Measurements from ENCODE around the gene ARMC3.

The ARMC3 gene

GRCh38 chr10:22992621-22993020 is 64.8 kb downstream of the ARMC3 start:
- no peak for DNase-seq (ENCODE audit: low read depth in 2 of 2)

GRCh38 chr10:22993314-22993713 is 65.5 kb downstream of the ARMC3 start:
- DNase-seq (ENCODE audit: low read depth in 2 of 2), result no peak

- no peak for DNase-seq (ENCODE audit: low read depth in 2 of 2)
These were observed 69.2 kb downstream of the ARMC3 start for GRCh38 chr10:22997096-22997495.

GRCh38 chr10:22998091-22998490 is 70.2 kb downstream of the ARMC3 start:
- DNase-seq (ENCODE audit: low read depth in 2 of 2), result no peak

GRCh38 chr10:22999942-23000341 is 72.1 kb downstream of the ARMC3 start:
- no peak for DNase-seq (ENCODE audit: low read depth in 2 of 2)

- DNase-seq (ENCODE audit: low read depth in 2 of 2), result no peak
These were observed 74.2 kb downstream of the ARMC3 start for GRCh38 chr10:23001901-23002516.

- no peak for DNase-seq (ENCODE audit: low read depth in 2 of 2)
These were observed 77.3 kb downstream of the ARMC3 start for GRCh38 chr10:23005150-23005549.

- no peak for DNase-seq (ENCODE audit: low read depth in 2 of 2)
These were observed 85.9 kb downstream of the ARMC3 start for GRCh38 chr10:23013581-23014335.

GRCh38 chr10:23015021-23015707 is 87.3 kb downstream of the ARMC3 start:
- no peak for DNase-seq (ENCODE audit: low read depth in 2 of 2)

GRCh38 chr10:23016636-23017035 is 88.8 kb downstream of the ARMC3 start:
- DNase-seq (ENCODE audit: low read depth in 2 of 2), result no peak

- DNase-seq (ENCODE audit: low read depth in 2 of 2), result no peak
These were observed 91.8 kb downstream of the ARMC3 start for GRCh38 chr10:23019633-23020032.

GRCh38 chr10:23021430-23021829 is 93.6 kb downstream of the ARMC3 start:
- DNase-seq (ENCODE audit: low read depth in 2 of 2), result no peak

GRCh38 chr10:23024002-23024401 is 96.1 kb downstream of the ARMC3 start:
- no peak for DNase-seq (ENCODE audit: low read depth in 2 of 2)

- no peak for DNase-seq (ENCODE audit: low read depth in 2 of 2)
These were observed 103.5 kb downstream of the ARMC3 start for GRCh38 chr10:23031318-23031717.

GRCh38 chr10:23034790-23035189 is 106.9 kb downstream of the ARMC3 start:
- no peak for DNase-seq (ENCODE audit: low read depth in 2 of 2)

- no peak for DNase-seq (ENCODE audit: low read depth in 2 of 2)
These were observed 107.7 kb downstream of the ARMC3 start for GRCh38 chr10:23035569-23035968.

- no peak for DNase-seq (ENCODE audit: low read depth in 2 of 2)
These were observed 109.3 kb downstream of the ARMC3 start for GRCh38 chr10:23037152-23037551.

- DNase-seq (ENCODE audit: low read depth in 2 of 2), result no peak
These were observed 109.7 kb downstream of the ARMC3 start for GRCh38 chr10:23037561-23037960.

- no peak for DNase-seq (ENCODE audit: low read depth in 2 of 2)
These were observed 110.3 kb downstream of the ARMC3 start for GRCh38 chr10:23038172-23038571.

GRCh38 chr10:23040002-23040401 is 112.1 kb downstream of the ARMC3 start:
- DNase-seq (ENCODE audit: low read depth in 2 of 2), result no peak

GRCh38 chr10:23046027-23046426 is 118.2 kb downstream of the ARMC3 start:
- DNase-seq (ENCODE audit: low read depth in 2 of 2), result no peak

- DNase-seq (ENCODE audit: low read depth in 2 of 2), result no peak
These were observed 119.6 kb downstream of the ARMC3 start for GRCh38 chr10:23047201-23048050.
